MM.1S (cell line): ENCODE results near the gene UPP1.

Experiments
- EZH2 ChIP-seq: fragments of 300-600 bp; sonication (generic); optimal IDR thresholded peaks from 2 replicates; pipeline ENCODE3; 2017; ENCODE audit warnings: low read depth, mild to moderate bottlenecking, antibody characterized with exemption, low read length, mixed read lengths
- TF ChIP-seq, protein P1 (sequence below): fragments of 300-600 bp; sonication (generic); IDR thresholded peaks from 2 replicates; pipeline ENCODE4 v1.5.1; 2016; ENCODE audit warnings: antibody characterized with exemption, low read length, mixed read lengths

GRCh38 chr7:48147078-48147591, 58.1 kb downstream of the UPP1 start:
- TF ChIP-seq, protein P1, sequence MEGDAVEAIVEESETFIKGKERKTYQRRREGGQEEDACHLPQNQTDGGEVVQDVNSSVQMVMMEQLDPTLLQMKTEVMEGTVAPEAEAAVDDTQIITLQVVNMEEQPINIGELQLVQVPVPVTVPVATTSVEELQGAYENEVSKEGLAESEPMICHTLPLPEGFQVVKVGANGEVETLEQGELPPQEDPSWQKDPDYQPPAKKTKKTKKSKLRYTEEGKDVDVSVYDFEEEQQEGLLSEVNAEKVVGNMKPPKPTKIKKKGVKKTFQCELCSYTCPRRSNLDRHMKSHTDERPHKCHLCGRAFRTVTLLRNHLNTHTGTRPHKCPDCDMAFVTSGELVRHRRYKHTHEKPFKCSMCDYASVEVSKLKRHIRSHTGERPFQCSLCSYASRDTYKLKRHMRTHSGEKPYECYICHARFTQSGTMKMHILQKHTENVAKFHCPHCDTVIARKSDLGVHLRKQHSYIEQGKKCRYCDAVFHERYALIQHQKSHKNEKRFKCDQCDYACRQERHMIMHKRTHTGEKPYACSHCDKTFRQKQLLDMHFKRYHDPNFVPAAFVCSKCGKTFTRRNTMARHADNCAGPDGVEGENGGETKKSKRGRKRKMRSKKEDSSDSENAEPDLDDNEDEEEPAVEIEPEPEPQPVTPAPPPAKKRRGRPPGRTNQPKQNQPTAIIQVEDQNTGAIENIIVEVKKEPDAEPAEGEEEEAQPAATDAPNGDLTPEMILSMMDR = no peak
- no peak for TF ChIP-seq EZH2
